ENCODE measurements around the gene NRXN3.

GRCh38 chr14:79896009-79896408 is 1725.8 kb downstream of the NRXN3 start:
- TF ChIP-seq, protein P1, sequence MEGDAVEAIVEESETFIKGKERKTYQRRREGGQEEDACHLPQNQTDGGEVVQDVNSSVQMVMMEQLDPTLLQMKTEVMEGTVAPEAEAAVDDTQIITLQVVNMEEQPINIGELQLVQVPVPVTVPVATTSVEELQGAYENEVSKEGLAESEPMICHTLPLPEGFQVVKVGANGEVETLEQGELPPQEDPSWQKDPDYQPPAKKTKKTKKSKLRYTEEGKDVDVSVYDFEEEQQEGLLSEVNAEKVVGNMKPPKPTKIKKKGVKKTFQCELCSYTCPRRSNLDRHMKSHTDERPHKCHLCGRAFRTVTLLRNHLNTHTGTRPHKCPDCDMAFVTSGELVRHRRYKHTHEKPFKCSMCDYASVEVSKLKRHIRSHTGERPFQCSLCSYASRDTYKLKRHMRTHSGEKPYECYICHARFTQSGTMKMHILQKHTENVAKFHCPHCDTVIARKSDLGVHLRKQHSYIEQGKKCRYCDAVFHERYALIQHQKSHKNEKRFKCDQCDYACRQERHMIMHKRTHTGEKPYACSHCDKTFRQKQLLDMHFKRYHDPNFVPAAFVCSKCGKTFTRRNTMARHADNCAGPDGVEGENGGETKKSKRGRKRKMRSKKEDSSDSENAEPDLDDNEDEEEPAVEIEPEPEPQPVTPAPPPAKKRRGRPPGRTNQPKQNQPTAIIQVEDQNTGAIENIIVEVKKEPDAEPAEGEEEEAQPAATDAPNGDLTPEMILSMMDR (IDR thresholded peaks at IDR 0.05; ENCODE audit: insufficient read depth, low read depth, low read length) = no peak
- TF ChIP-seq EZH2 (IDR thresholded peaks at IDR 0.05; ENCODE audit: insufficient read depth, low read length) = no peak

Data from astrocyte (in vitro differentiated cells and primary cell).